Hepatocyte (in vitro differentiated cells): ENCODE measurements around the gene ISCU.

Experiments
- EZH2phosphoT487 ChIP-seq: fragments of 200-600 bp; sonication (generic); IDR thresholded peaks from one replicate; pipeline ENCODE4 v1.6.1; 2018; ENCODE audit warnings: antibody characterized with exemption, mild to moderate bottlenecking, low read depth, moderate library complexity; ENCODE audit not compliant: unreplicated experiment, severe bottlenecking
- TF ChIP-seq, protein P1 (sequence below): fragments of 200-600 bp; sonication (generic); IDR thresholded peaks from 2 replicates; pipeline ENCODE4 v1.5.1; 2016; ENCODE audit warnings: antibody characterized with exemption, mild to moderate bottlenecking; ENCODE audit not compliant: poor library complexity

DNA sequence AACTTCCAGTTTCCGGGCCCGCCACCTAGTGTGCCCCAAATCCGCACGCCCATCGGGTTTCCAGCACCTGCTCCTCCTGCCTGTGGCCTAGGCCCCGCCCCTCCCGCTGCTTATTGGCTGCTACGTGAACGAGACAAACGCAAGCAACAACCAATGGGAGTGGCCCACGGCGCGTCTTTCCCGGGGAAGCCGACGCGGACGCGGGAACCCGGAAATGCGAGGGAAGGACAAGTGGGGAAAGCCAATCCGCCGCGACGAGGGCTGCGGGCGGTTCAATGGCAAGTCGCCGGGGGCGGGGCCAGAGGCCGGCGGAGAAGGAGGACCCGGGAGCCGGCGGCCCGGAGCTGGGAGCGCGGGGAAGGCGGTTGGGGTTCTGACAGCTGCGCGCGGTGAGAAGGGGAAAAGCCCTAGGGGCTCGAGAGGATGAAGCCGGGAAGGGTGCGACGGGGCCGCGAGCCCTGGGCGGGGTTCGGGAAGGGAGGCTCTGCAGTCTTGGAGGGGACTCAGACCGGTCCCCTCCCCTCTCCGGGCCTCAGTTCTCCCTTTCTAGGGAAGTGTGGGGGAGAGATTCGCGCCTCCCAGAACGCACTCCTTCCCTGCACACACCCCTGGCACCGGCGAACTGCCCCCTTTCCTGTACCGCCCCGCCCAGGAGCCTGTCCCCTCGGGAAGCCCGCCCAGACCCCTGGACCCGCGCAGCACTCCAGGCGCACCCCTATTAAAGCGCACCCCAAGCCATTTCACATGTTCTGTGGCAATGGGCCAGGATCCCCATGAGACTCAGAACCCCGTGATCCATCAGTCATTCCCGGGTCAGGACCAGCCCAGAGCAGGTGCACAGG lies 47.2 kb upstream of the ISCU start, which contains the start of gene FICD:
- TF ChIP-seq, protein P1, sequence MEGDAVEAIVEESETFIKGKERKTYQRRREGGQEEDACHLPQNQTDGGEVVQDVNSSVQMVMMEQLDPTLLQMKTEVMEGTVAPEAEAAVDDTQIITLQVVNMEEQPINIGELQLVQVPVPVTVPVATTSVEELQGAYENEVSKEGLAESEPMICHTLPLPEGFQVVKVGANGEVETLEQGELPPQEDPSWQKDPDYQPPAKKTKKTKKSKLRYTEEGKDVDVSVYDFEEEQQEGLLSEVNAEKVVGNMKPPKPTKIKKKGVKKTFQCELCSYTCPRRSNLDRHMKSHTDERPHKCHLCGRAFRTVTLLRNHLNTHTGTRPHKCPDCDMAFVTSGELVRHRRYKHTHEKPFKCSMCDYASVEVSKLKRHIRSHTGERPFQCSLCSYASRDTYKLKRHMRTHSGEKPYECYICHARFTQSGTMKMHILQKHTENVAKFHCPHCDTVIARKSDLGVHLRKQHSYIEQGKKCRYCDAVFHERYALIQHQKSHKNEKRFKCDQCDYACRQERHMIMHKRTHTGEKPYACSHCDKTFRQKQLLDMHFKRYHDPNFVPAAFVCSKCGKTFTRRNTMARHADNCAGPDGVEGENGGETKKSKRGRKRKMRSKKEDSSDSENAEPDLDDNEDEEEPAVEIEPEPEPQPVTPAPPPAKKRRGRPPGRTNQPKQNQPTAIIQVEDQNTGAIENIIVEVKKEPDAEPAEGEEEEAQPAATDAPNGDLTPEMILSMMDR, result no peak
- TF ChIP-seq EZH2phosphoT487, result no peak
